Transverse colon (tissue), 4 donors: ENCODE data around the gene C2CD2L. TPM values are rescaled to one million over a fixed set of nuclear protein-coding genes. Genes with fewer than 3 reads are reported as not detected.

Experiments
- DNase-seq: peaks from one replicate; pipeline ENCODE4 v3.0.0-alpha.2; 2019
- H3K27ac ChIP-seq, 4 donors: fragments of 200-600 bp; sonication (generic); 2 replicates each; pipeline ENCODE4 v1.5.1; 2016 to 2018; ENCODE audit warnings: inconsistent platforms in 4 of 4
- H3K27me3 ChIP-seq: fragments of 200-600 bp; sonication (generic); 2 replicates; pipeline ENCODE4 v1.5.1; 2017; ENCODE audit warnings: inconsistent platforms
- H3K36me3 ChIP-seq, 4 donors: fragments of 200-600 bp; sonication (generic); 2 replicates each; pipeline ENCODE4 v1.5.1; 2017 to 2019; ENCODE audit warnings: inconsistent platforms in 4 of 4
- H3K4me1 ChIP-seq, 4 donors: fragments of 200-600 bp; sonication (generic); 2 replicates each; pipeline ENCODE4 v1.5.1; 2017 to 2020; ENCODE audit warnings: inconsistent platforms in 4 of 4
- H3K4me3 ChIP-seq, 4 donors: fragments of 200-600 bp; sonication (generic); 1 replicate in 1 of 4; 2 replicates in 3 of 4; pipeline versions ENCODE4 v1.5.1 to v1.6.1; 2017 to 2019; ENCODE audit warnings: inconsistent platforms in 4 of 4
- H3K9me3 ChIP-seq, 2 donors: fragments of 200-600 bp; sonication (generic); 2 replicates each; pipeline ENCODE4 v1.5.1; 2017 to 2019; ENCODE audit warnings: inconsistent platforms in 2 of 2
- CTCF ChIP-seq, 5 experiments: fragments of 200-600 bp in 3 of 5; fragments of 450-650 bp in 2 of 5; sonication (generic) in 3 of 5; IDR thresholded peaks; 1 replicate in 2 of 5; 2 replicates in 3 of 5; pipeline ENCODE4 v1.5.1; 2016 to 2017; ENCODE audit warnings: antibody characterized with exemption in 5 of 5, inconsistent platforms in 3 of 5, mild to moderate bottlenecking in 2 of 5, moderate library complexity in 1 of 5
- EP300 ChIP-seq: sonication (generic); formaldehyde crosslinking; IDR thresholded peaks from one replicate; pipeline ENCODE4 v1.6.1; 2017; ENCODE audit warnings: antibody characterized with exemption, low read depth
- POLR2A ChIP-seq: fragments of 450-650 bp; IDR thresholded peaks from one replicate; pipeline ENCODE4 v1.6.1; 2016; ENCODE audit warnings: antibody characterized with exemption, mild to moderate bottlenecking, moderate library complexity
- POLR2AphosphoS5 ChIP-seq, 3 donors: sonication (generic); formaldehyde crosslinking; IDR thresholded peaks; one replicate each; pipeline ENCODE4 v1.6.1; 2016; ENCODE audit warnings: antibody characterized with exemption in 3 of 3
- WGBS, 2 donors: methylation state at CpG; one replicate each; pipeline ENCODE4 v1.1.5; 2018; ENCODE audit warnings: low coverage in 1 of 2; 5-methylcytosine and 5-hydroxymethylcytosine counted together
- in situ Hi-C, 4 donors: fragments of 200-750 bp; cut with MboI; loops; one replicate each; pipeline versions ENCODE4 v1.15.0 to v1.15.1; 2017; ENCODE audit warnings: low sequenced_read_pairs in 3 of 4, low pct_ligation_motif_present in 1 of 4, low pct_unique_long_range_greater_than_20kb in 1 of 4
- intact Hi-C: fragments of 100-400 bp; cut with DNase I; formaldehyde crosslinking; loops from one replicate; pipeline ENCODE4 v1.15.1; 2023; ENCODE audit warnings: low total_unique reads
- total RNA-seq, 4 donors: library from RNA; depleted of rRNA; stranded (reverse); fragments of >200 nt; gene quantifications; one replicate each; pipeline ENCODE4 v1.1.0, GENCODE V29; 2016

Gene C2CD2L
- total RNA-seq, 4 donors from 2014 or later, result 11.5 to 56.9 (median 32.7) TPM

- intact Hi-C loops, result no loop called here
- Histone ChIP-seq H3K27me3 (no peaks in the 10 kb centered on the region), H3K4me1 (peaks cover 8 to 46% (median 23%) of the 10 kb centered on the region in 4 donors), H3K9me3 (no peaks in the 10 kb centered on the region), H3K27ac (peak within 1 kb of the TSS; percentile 88 to 92 (median 91)), H3K36me3 (peaks cover 0 to 5% (median under 1%) of the 10 kb centered on the region in 4 donors), H3K4me3 (peak within 1 kb of the TSS; percentile 67 to 96 (median 89))
- TF ChIP-seq EP300 (no peak), POLR2A (peak; percentile 72), POLR2AphosphoS5 (IDR thresholded peaks at IDR 0.05) (peak; percentile 69 to 87 (median 80))
- 0 to 1% methylated on average over 3 to 50 of the region's 54 CpGs for WGBS, 2 donors
- in situ Hi-C loops, result no loop called here
- peak; percentile 100 for DNase-seq
Measured at GRCh38 chr11:119121008-119121810, 14.1 kb downstream of the C2CD2L start, which contains the start of gene HINFP. HINFP (plus strand) TSS chr11:119121580; CDS start chr11:119126945, 5,365 bp downstream.

- Histone ChIP-seq H3K4me3 (peak overlapping the region; percentile 67 to 96 (median 89)), H3K27ac (peak overlapping the region; percentile 88 to 92 (median 91)), H3K36me3 (peaks cover 0 to 5% (median 0%) of the 10 kb centered on the region in 4 donors), H3K4me1 (peaks cover 14 to 52% (median 28%) of the 10 kb centered on the region in 4 donors), H3K9me3 (no peaks in the 10 kb centered on the region), H3K27me3 (no peaks in the 10 kb centered on the region)
- DNase-seq, result no peak
- intact Hi-C loops (no loop called here), in situ Hi-C loops (no loop called here)
- TF ChIP-seq EP300 (no peak), POLR2A (no peak), CTCF (IDR thresholded peaks at IDR 0.05) (no peak), POLR2AphosphoS5 (IDR thresholded peaks at IDR 0.05) (no peak)
- 0% methylated on average over 3 to 20 of the region's 20 CpGs for WGBS, 2 donors
Measured at GRCh38 chr11:119121811-119122124, 14.6 kb downstream of the C2CD2L start.

GRCh38 chr11:119125821-119126220 lies 18.7 kb downstream of the C2CD2L start:
- TF ChIP-seq POLR2AphosphoS5 (IDR thresholded peaks at IDR 0.05) (peak in 1 of 3 donors; percentile 13), EP300 (no peak), POLR2A (peak; percentile 17)
- no peaks in the 10 kb centered on the region for H3K27me3 ChIP-seq
- H3K36me3 ChIP-seq, result peaks cover 0 to 27% (median 12%) of the 10 kb centered on the region in 4 donors
- WGBS, 2 donors, result 73 to 76% methylated on average over 2 to 6 of the region's 6 CpGs
- H3K4me1 ChIP-seq, result peaks cover 15 to 46% (median 26%) of the 10 kb centered on the region in 4 donors
- in situ Hi-C loops (no loop called here), intact Hi-C loops (no loop called here)
- H3K9me3 ChIP-seq, result no peaks in the 10 kb centered on the region
- peak overlapping the region in 1 of 4 donors; percentile 3 for H3K4me3 ChIP-seq
- H3K27ac ChIP-seq, result peak overlapping the region in 3 of 4 donors; percentile 47 to 59 (median 55)
- DNase-seq, result peak; percentile 64

GRCh38 chr11:119126675-119127268 lies 19.6 kb downstream of the C2CD2L start:
- H3K27ac ChIP-seq, result peak overlapping the region; percentile 16 to 55 (median 44)
- H3K36me3 ChIP-seq, result peaks cover 0 to 36% (median 17%) of the 10 kb centered on the region in 4 donors
- 43 to 58% methylated on average over 1 to 5 of the region's 5 CpGs for WGBS, 2 donors
- in situ Hi-C loops (no loop called here), intact Hi-C loops (no loop called here)
- H3K4me1 ChIP-seq, result peaks cover 15 to 46% (median 25%) of the 10 kb centered on the region in 4 donors
- H3K27me3 ChIP-seq, result no peaks in the 10 kb centered on the region
- no peaks in the 10 kb centered on the region for H3K9me3 ChIP-seq
- no peak overlapping the region for H3K4me3 ChIP-seq
- TF ChIP-seq POLR2A (no peak), POLR2AphosphoS5 (IDR thresholded peaks at IDR 0.05) (no peak), EP300 (no peak), CTCF (IDR thresholded peaks at IDR 0.05) (no peak)
- no peak for DNase-seq

GRCh38 chr11:119130662-119131061 lies 23.5 kb downstream of the C2CD2L start:
- no peak overlapping the region for H3K27ac ChIP-seq
- no peak for TF ChIP-seq POLR2A
- no peak for TF ChIP-seq POLR2AphosphoS5 (IDR thresholded peaks at IDR 0.05)
- no peak for TF ChIP-seq EP300
- TF ChIP-seq CTCF (IDR thresholded peaks at IDR 0.05), result no peak
- no peak for DNase-seq
- WGBS, 2 donors, result 76 to 83% methylated on average over 1 to 3 of the region's 3 CpGs
- H3K36me3 ChIP-seq, result peaks cover 0 to 54% (median 27%) of the 10 kb centered on the region in 4 donors
- intact Hi-C loops (no loop called here), in situ Hi-C loops (no loop called here)
- no peak overlapping the region for H3K4me3 ChIP-seq
- no peaks in the 10 kb centered on the region for H3K9me3 ChIP-seq
- H3K4me1 ChIP-seq, result peaks cover 8 to 15% (median 11%) of the 10 kb centered on the region in 4 donors
- H3K27me3 ChIP-seq, result no peaks in the 10 kb centered on the region
